Fibroblast of villous mesenchyme (primary cell): Measurements from ENCODE around the gene SSU72. TPM values are rescaled to one million over a fixed set of nuclear protein-coding genes. Genes with fewer than 3 reads are reported as not detected.

Experiments
- DNase-seq: peaks from one replicate; pipeline ENCODE4 v3.0.0-alpha.2; 2010; ENCODE audit warnings: low read depth
- H3K4me3 ChIP-seq: 2 replicates; pipeline ENCODE4 v1.5.1; 2011; ENCODE audit warnings: low read depth, mild to moderate bottlenecking, low read length
- CTCF ChIP-seq: IDR thresholded peaks from 2 replicates; pipeline ENCODE4 v1.5.1; 2012; ENCODE audit warnings: low read depth, mild to moderate bottlenecking, low read length; ENCODE audit not compliant: insufficient read depth
- total RNA-seq: library from RNA; depleted of rRNA; stranded (reverse); fragments of >200 nt; gene quantifications from 2 replicates; pipeline ENCODE4 v1.2.3, GENCODE V29; 2012

SSU72 gene
- total RNA-seq = 58.7 and 68.6 TPM in 2 replicates

- DNase-seq = peak; percentile 94
- H3K4me3 ChIP-seq = peak within 1 kb of the TSS; percentile 96
- no peak for TF ChIP-seq CTCF
These were observed at the start of gene SSU72 for GRCh38 chr1:1574721-1575537. SSU72 (minus strand) TSS chr1:1574863; CDS start chr1:1574557, 306 bp downstream.

GRCh38 chr1:1623631-1624442 lies 49.2 kb upstream of the SSU72 start:
- no peak for TF ChIP-seq CTCF
- no peak for DNase-seq
- no peak overlapping the region for H3K4me3 ChIP-seq

DNA sequence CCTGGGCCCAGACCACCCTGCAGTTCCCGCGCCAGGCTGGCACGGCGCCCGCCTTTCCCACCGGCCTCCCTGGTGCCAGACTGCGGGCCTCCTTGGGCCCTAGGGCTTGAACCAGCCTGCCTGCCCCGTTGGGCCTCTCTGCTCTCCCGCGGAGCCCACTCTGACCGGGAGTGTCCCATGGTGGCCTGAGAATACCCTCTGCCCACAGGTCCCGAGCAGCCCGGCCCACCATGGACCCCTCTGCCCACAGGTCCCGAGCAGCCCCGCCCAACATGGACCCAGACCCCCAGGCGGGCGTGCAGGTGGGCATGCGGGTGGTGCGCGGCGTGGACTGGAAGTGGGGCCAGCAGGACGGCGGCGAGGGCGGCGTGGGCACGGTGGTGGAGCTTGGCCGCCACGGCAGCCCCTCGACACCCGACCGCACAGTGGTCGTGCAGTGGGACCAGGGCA lies 48.5 kb upstream of the SSU72 start:
- H3K4me3 ChIP-seq = no peak overlapping the region
- no peak for DNase-seq
- no peak for TF ChIP-seq CTCF

DNA sequence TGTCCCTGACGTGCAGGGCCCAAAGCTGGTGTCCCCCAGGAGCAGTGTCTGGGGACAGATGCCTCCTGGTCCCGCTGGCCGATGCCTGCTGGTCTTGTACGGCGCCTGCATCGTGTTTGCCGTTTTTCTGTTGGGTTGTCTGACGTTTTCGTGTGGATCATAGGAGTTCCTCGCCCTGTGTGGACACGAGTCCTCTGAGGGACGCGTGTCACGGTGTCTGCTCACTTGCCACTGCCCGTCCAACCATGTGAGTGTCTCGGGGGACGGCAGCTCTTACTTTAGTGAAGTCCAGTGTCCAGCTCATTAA lies 48.1 kb upstream of the SSU72 start:
- no peak for TF ChIP-seq CTCF
- H3K4me3 ChIP-seq = no peak overlapping the region
- no peak for DNase-seq

GRCh38 chr1:1622010-1622787 lies 47.5 kb upstream of the SSU72 start:
- peak; percentile 77 for DNase-seq
- H3K4me3 ChIP-seq = no peak overlapping the region
- no peak for TF ChIP-seq CTCF

GRCh38 chr1:1621173-1622009 lies 46.7 kb upstream of the SSU72 start:
- no peak for TF ChIP-seq CTCF
- no peak overlapping the region for H3K4me3 ChIP-seq
- DNase-seq = no peak
